Trophoblast cell (in vitro differentiated cells and primary cell): ENCODE measurements around the gene CA7. TPM values are rescaled to one million over a fixed set of nuclear protein-coding genes. Genes with fewer than 3 reads are reported as not detected.
A peak's percentile ranks its signal among the peaks of the same experiment; 100 is the strongest.

Experiments
- DNase-seq, 2 donors: peaks; one replicate each; pipeline ENCODE4 v3.0.0-alpha.2; 2016
- H2AFZ ChIP-seq: 2 replicates; pipeline ENCODE4 v1.6.1; 2013; ENCODE audit warnings: low read length, moderate library complexity, mild to moderate bottlenecking; ENCODE audit not compliant: insufficient read depth, poor library complexity
- H2AK5ac ChIP-seq: 2 replicates; pipeline ENCODE4 v1.6.1; 2013; ENCODE audit warnings: mild to moderate bottlenecking, low read length
- H2BK120ac ChIP-seq: 2 replicates; pipeline ENCODE4 v1.6.1; 2013; ENCODE audit warnings: low read length, mild to moderate bottlenecking, moderate library complexity; ENCODE audit not compliant: insufficient read depth, poor library complexity
- H2BK12ac ChIP-seq: 2 replicates; pipeline ENCODE4 v1.6.1; 2013; ENCODE audit warnings: mild to moderate bottlenecking, low read length, moderate library complexity
- H2BK5ac ChIP-seq: 2 replicates; pipeline ENCODE4 v1.6.1; 2013; ENCODE audit warnings: low read length, low read depth, moderate library complexity, mild to moderate bottlenecking; ENCODE audit not compliant: poor library complexity
- H3K14ac ChIP-seq: 2 replicates; pipeline ENCODE4 v1.6.1; 2013; ENCODE audit warnings: mild to moderate bottlenecking, low read length
- H3K18ac ChIP-seq: 2 replicates; pipeline ENCODE4 v1.6.1; 2013; ENCODE audit warnings: mild to moderate bottlenecking, low read length
- H3K23ac ChIP-seq: 2 replicates; pipeline ENCODE4 v1.6.1; 2013; ENCODE audit warnings: low read length
- H3K27ac ChIP-seq: 2 replicates; pipeline ENCODE4 v1.5.1; 2013; ENCODE audit warnings: low read depth, mild to moderate bottlenecking, inconsistent platforms, low read length, moderate library complexity
- H3K27me3 ChIP-seq: 2 replicates; pipeline ENCODE4 v1.6.1; 2013; ENCODE audit warnings: inconsistent platforms, mild to moderate bottlenecking, low read length, moderate library complexity; ENCODE audit not compliant: insufficient read depth
- H3K36me3 ChIP-seq, 2 experiments: 1 replicate in 1 of 2; 2 replicates in 1 of 2; pipeline ENCODE4 v1.6.1; 2013; ENCODE audit warnings: low read length in 2 of 2, mild to moderate bottlenecking in 2 of 2, moderate library complexity in 1 of 2; ENCODE audit not compliant: insufficient read depth in 2 of 2, control insufficient read depth in 1 of 2
- H3K4ac ChIP-seq: 2 replicates; pipeline ENCODE4 v1.6.1; 2013; ENCODE audit warnings: low read depth, mild to moderate bottlenecking, low read length, moderate library complexity
- H3K4me1 ChIP-seq, 2 experiments: 1 replicate in 1 of 2; 2 replicates in 1 of 2; pipeline ENCODE4 v1.6.1; 2013; ENCODE audit warnings: low read length in 2 of 2, mild to moderate bottlenecking in 2 of 2, moderate library complexity in 1 of 2; ENCODE audit not compliant: insufficient read depth in 2 of 2, control insufficient read depth in 1 of 2
- H3K4me2 ChIP-seq: 2 replicates; pipeline ENCODE4 v1.6.1; 2013; ENCODE audit warnings: inconsistent platforms, mild to moderate bottlenecking, low read length, moderate library complexity
- H3K4me3 ChIP-seq: 2 replicates; pipeline ENCODE4 v1.5.1; 2013; ENCODE audit warnings: mild to moderate bottlenecking, low read depth, low read length, inconsistent platforms
- H3K79me1 ChIP-seq: one replicate; pipeline ENCODE4 v1.6.1; 2013; ENCODE audit warnings: low read length
- H3K79me2 ChIP-seq: 2 replicates; pipeline ENCODE4 v1.6.1; 2013; ENCODE audit warnings: low read length, mild to moderate bottlenecking; ENCODE audit not compliant: control insufficient read depth, insufficient read depth, poor library complexity
- H3K9ac ChIP-seq: 2 replicates; pipeline ENCODE4 v1.6.1; 2013; ENCODE audit warnings: mild to moderate bottlenecking, low read length
- H3K9me3 ChIP-seq: 2 replicates; pipeline ENCODE4 v1.6.1; 2013; ENCODE audit warnings: low read depth, mild to moderate bottlenecking, control low read depth, inconsistent platforms, low read length; ENCODE audit not compliant: insufficient read depth
- H4K12ac ChIP-seq: 2 replicates; pipeline ENCODE4 v1.6.1; 2013; ENCODE audit warnings: low read depth, mild to moderate bottlenecking, low read length, moderate library complexity
- H4K8ac ChIP-seq: 2 replicates; pipeline ENCODE4 v1.6.1; 2013; ENCODE audit warnings: low read depth, mild to moderate bottlenecking, low read length, moderate library complexity
- H4K91ac ChIP-seq: one replicate; pipeline ENCODE4 v1.6.1; 2013; ENCODE audit warnings: low read depth, mild to moderate bottlenecking, low read length, moderate library complexity
- WGBS: extraction: QIAGEN DNeasy Blood & Tissue Kit; methylation state at CpG from one replicate; pipeline ENCODE4 v1.1.7; 2013; ENCODE audit warnings: missing lambda C conversion rate; ENCODE audit not compliant: insufficient read length, insufficient coverage; ENCODE audit errors: extremely low coverage; 5-methylcytosine and 5-hydroxymethylcytosine counted together
- polyA plus RNA-seq: library from polyadenylated mRNA; stranded (reverse); fragments of 200-250 nt; gene quantifications from 2 replicates; pipeline ENCODE4 v1.2.3, GENCODE V29; 2013

CA7 gene
- polyA plus RNA-seq, result not detected in 2 replicates

GRCh38 chr16:66844342-66845079 is at the start of gene CA7:
CA7 (plus strand) TSS chr16:66844414; CDS start chr16:66844488, 74 bp downstream.
- H3K79me1 ChIP-seq, result no peaks in the 10 kb centered on the region
- H3K27ac ChIP-seq, result no peak within 1 kb of the TSS
- no peak within 1 kb of the TSS for H3K23ac ChIP-seq
- no peak within 1 kb of the TSS for H3K4ac ChIP-seq
- no peak within 1 kb of the TSS for H4K91ac ChIP-seq
- no peak within 1 kb of the TSS for H2AK5ac ChIP-seq
- peaks cover 7% of the 10 kb centered on the region for H3K9me3 ChIP-seq
- DNase-seq, result no peak
- no peak within 1 kb of the TSS for H2BK5ac ChIP-seq
- H3K4me1 ChIP-seq, result peaks cover 6 to 7% of the 10 kb centered on the region in 2 experiments
- peaks cover 40% of the 10 kb centered on the region for H3K27me3 ChIP-seq
- WGBS, result no CpG with 5 or more reads among the region's 79 CpGs
- H2BK120ac ChIP-seq, result no peak within 1 kb of the TSS
- H3K36me3 ChIP-seq, result no peaks in the 10 kb centered on the region
- H3K4me2 ChIP-seq, result peak within 1 kb of the TSS; percentile 64
- H3K18ac ChIP-seq, result no peak within 1 kb of the TSS
- H3K79me2 ChIP-seq, result no peaks in the 10 kb centered on the region
- peak within 1 kb of the TSS; percentile 47 for H2AFZ ChIP-seq
- H3K9ac ChIP-seq, result no peak within 1 kb of the TSS
- no peak within 1 kb of the TSS for H4K12ac ChIP-seq
- H3K4me3 ChIP-seq, result peak within 1 kb of the TSS; percentile 53
- no peak within 1 kb of the TSS for H4K8ac ChIP-seq
- no peak within 1 kb of the TSS for H3K14ac ChIP-seq
- no peak within 1 kb of the TSS for H2BK12ac ChIP-seq

GRCh38 chr16:66798161-66798560 is 46.1 kb upstream of the CA7 start:
- H3K14ac ChIP-seq, result no peak overlapping the region
- H4K8ac ChIP-seq, result no peak overlapping the region
- no peaks in the 10 kb centered on the region for H3K79me2 ChIP-seq
- H2BK12ac ChIP-seq, result no peak overlapping the region
- peaks cover 7 to 10% of the 10 kb centered on the region in 2 experiments for H3K36me3 ChIP-seq
- no peak overlapping the region for H3K4me3 ChIP-seq
- H3K4me1 ChIP-seq, result no peaks in the 10 kb centered on the region
- H3K9ac ChIP-seq, result no peak overlapping the region
- no peaks in the 10 kb centered on the region for H3K27me3 ChIP-seq
- no CpG with 5 or more reads among the region's 2 CpGs for WGBS
- no peaks in the 10 kb centered on the region for H3K79me1 ChIP-seq
- H2AFZ ChIP-seq, result no peak overlapping the region
- no peak overlapping the region for H3K4ac ChIP-seq
- H2BK120ac ChIP-seq, result no peak overlapping the region
- H3K27ac ChIP-seq, result no peak overlapping the region
- H3K18ac ChIP-seq, result no peak overlapping the region
- peaks cover 1% of the 10 kb centered on the region for H3K9me3 ChIP-seq
- H4K91ac ChIP-seq, result no peak overlapping the region
- H4K12ac ChIP-seq, result no peak overlapping the region
- H3K4me2 ChIP-seq, result no peak overlapping the region
- H2BK5ac ChIP-seq, result no peak overlapping the region
- peak; percentile 50 to 76 for DNase-seq
- no peak overlapping the region for H2AK5ac ChIP-seq
- H3K23ac ChIP-seq, result no peak overlapping the region

GRCh38 chr16:66800856-66801255 is 43.4 kb upstream of the CA7 start:
- H4K8ac ChIP-seq, result no peak overlapping the region
- no peak overlapping the region for H2BK12ac ChIP-seq
- H2AFZ ChIP-seq, result no peak overlapping the region
- H3K4ac ChIP-seq, result no peak overlapping the region
- H3K23ac ChIP-seq, result no peak overlapping the region
- no peak overlapping the region for H3K14ac ChIP-seq
- H3K27ac ChIP-seq, result no peak overlapping the region
- no peaks in the 10 kb centered on the region for H3K79me2 ChIP-seq
- no peak overlapping the region for H3K4me2 ChIP-seq
- no peak overlapping the region for H2BK5ac ChIP-seq
- no peaks in the 10 kb centered on the region for H3K79me1 ChIP-seq
- no peak overlapping the region for H4K12ac ChIP-seq
- H3K27me3 ChIP-seq, result no peaks in the 10 kb centered on the region
- no peak overlapping the region for H2BK120ac ChIP-seq
- no peak overlapping the region for H3K9ac ChIP-seq
- H4K91ac ChIP-seq, result no peak overlapping the region
- H2AK5ac ChIP-seq, result no peak overlapping the region
- H3K36me3 ChIP-seq, result peaks cover 9 to 23% of the 10 kb centered on the region in 2 experiments
- no peak overlapping the region for H3K4me3 ChIP-seq
- H3K9me3 ChIP-seq, result peaks cover 1% of the 10 kb centered on the region
- H3K4me1 ChIP-seq, result no peaks in the 10 kb centered on the region
- no peak for DNase-seq
- no peak overlapping the region for H3K18ac ChIP-seq
- no CpG with 5 or more reads among the region's 19 CpGs for WGBS

- Histone ChIP-seq H3K27me3 (no peaks in the 10 kb centered on the region), H3K36me3 (peaks cover 12 to 26% of the 10 kb centered on the region in 2 experiments), H2BK5ac (no peak within 1 kb of the TSS), H2AK5ac (no peak within 1 kb of the TSS), H3K79me2 (no peaks in the 10 kb centered on the region), H2BK12ac (no peak within 1 kb of the TSS), H4K91ac (no peak within 1 kb of the TSS), H2BK120ac (no peak within 1 kb of the TSS), H4K8ac (no peak within 1 kb of the TSS), H3K4me3 (no peak within 1 kb of the TSS), H3K4me2 (no peak within 1 kb of the TSS), H3K4me1 (no peaks in the 10 kb centered on the region), H3K27ac (no peak within 1 kb of the TSS), H3K23ac (no peak within 1 kb of the TSS), H3K9me3 (peaks cover 1% of the 10 kb centered on the region), H3K79me1 (no peaks in the 10 kb centered on the region), H3K14ac (no peak within 1 kb of the TSS), H2AFZ (no peak within 1 kb of the TSS), H3K4ac (no peak within 1 kb of the TSS), H4K12ac (no peak within 1 kb of the TSS), H3K18ac (no peak within 1 kb of the TSS), H3K9ac (no peak within 1 kb of the TSS)
- no CpG with 5 or more reads among the region's 56 CpGs for WGBS
- no peak for DNase-seq
These were observed 42.7 kb upstream of the CA7 start, which contains the start of gene TERB1 for GRCh38 chr16:66801320-66802105. TERB1 (minus strand) TSS chr16:66801584; CDS start chr16:66796798, 4,786 bp downstream.
